Activated naive CD8-positive, alpha-beta T cell treated with anti-CD3 and anti-CD28 coated beads, Interleukin-2, amount 10 ng/mL, durations not matched to agents 7 days and 5 days (primary cell): ENCODE data around the gene FASTK. TPM values are rescaled to one million over a fixed set of nuclear protein-coding genes. Genes with fewer than 3 reads are reported as not detected.

Source experiments
- ATAC-seq: fragments of 150-1000 bp; cut with Tn5 transposase; one replicate; pipeline ENCODE4 v1.10.0; 2021; ENCODE audit warnings: low read depth, moderate library complexity
- POLR2A ChIA-PET: fragments of 350-600 bp; sonication (Branson Sonifier 250); formaldehyde crosslinking; loops from one replicate; lab custom pipeline; 2021; ENCODE audit warnings: antibody characterized with exemption; lab: Charles Lee
- DNase-seq: peaks from one replicate; pipeline ENCODE4 v3.0.0; 2021
- H3K27ac Mint-ChIP-seq: one replicate; pipeline ENCODE4 v1.8.0; 2022; ENCODE audit warnings: mild to moderate bottlenecking, mixed read lengths
- H3K27me3 Mint-ChIP-seq: one replicate; pipeline ENCODE4 v1.8.0; 2022; ENCODE audit warnings: mild to moderate bottlenecking, moderate library complexity, mixed read lengths
- H3K36me3 Mint-ChIP-seq: one replicate; pipeline ENCODE4 v1.8.0; 2021; ENCODE audit warnings: mild to moderate bottlenecking, mixed read lengths
- H3K4me1 Mint-ChIP-seq: one replicate; pipeline ENCODE4 v1.8.0; 2021; ENCODE audit warnings: mixed read lengths
- H3K4me3 Mint-ChIP-seq: one replicate; pipeline ENCODE4 v1.8.0; 2022; ENCODE audit warnings: mild to moderate bottlenecking, moderate library complexity, mixed read lengths
- H3K9me3 Mint-ChIP-seq: one replicate; pipeline ENCODE4 v1.8.0; 2021; ENCODE audit warnings: mixed read lengths
- total RNA-seq, 2 experiments: library from RNA; stranded (reverse); gene quantifications; one replicate each; pipeline ENCODE4 v1.2.3, GENCODE V29; 2021

Gene FASTK
- total RNA-seq, 2 experiments from 2014 or later = 96.5 to 100 TPM

DNA sequence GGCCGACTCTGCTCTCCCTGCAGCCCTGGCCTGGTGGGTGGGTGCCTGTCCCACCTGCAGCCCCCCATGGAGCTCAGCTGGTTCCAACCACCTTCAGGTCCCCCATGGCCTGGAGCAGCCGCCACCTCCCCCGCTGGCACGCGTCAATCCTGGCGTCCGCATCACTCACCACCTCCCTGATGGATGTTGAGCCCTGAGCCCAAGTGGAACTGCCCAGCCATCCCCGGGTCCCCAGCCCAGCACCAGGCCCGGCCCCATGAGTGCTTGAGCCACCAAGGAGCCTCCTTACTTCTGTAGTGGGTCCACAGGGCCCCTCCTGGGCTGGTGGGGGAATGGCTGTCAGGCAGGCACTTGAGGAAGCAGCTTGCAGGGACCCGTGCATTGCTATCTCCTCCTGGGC lies 20.3 kb upstream of the FASTK start:
- Mint-ChIP-seq H3K27ac (no peak overlapping the region), H3K4me1 (no peaks in the 10 kb centered on the region), H3K27me3 (no peaks in the 10 kb centered on the region), H3K36me3 (no peaks in the 10 kb centered on the region), H3K4me3 (no peak overlapping the region), H3K9me3 (no peaks in the 10 kb centered on the region)
- no peak for ATAC-seq
- POLR2A ChIA-PET = no interaction called here
- no peak for DNase-seq

- H3K4me1 Mint-ChIP-seq = no peaks in the 10 kb centered on the region
- no peak for ATAC-seq
- H3K9me3 Mint-ChIP-seq = no peaks in the 10 kb centered on the region
- no peaks in the 10 kb centered on the region for H3K36me3 Mint-ChIP-seq
- H3K27me3 Mint-ChIP-seq = no peaks in the 10 kb centered on the region
- H3K4me3 Mint-ChIP-seq = no peak overlapping the region
- H3K27ac Mint-ChIP-seq = no peak overlapping the region
- no peak for DNase-seq
- POLR2A ChIA-PET = no interaction called here
These were observed 19.0 kb upstream of the FASTK start for GRCh38 chr7:151099486-151100211.

DNA sequence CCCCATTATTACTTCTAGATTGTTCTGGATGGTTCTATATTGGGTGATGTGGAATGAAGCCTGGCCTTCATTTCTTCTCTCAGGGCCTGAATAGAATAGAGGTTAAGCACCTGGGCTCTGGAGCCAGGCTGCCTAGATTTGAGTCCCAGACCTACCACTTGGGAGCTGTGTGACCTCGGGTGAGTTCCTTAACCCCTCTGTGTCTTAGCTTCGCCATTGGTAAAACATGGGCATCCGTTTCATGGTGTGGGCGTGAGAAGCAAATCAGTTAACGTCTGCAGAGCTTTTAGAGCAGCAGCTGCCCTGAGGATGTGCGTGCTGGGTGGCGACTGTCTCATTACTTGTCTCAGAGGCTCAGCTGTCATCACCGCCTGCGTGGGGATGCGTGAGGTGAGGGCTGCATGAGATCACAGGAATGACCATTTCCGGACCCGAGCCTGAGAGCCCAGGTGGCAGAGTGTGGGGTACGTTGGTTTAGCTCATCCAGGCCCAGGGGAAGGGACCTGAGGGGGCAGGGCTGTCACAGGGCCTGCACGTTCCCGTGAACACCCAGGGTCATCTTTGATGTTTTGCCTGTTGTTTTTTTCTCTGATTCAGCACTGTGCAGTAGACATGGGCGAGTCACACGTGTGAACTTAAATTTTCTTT lies 15.3 kb upstream of the FASTK start:
- Mint-ChIP-seq H3K36me3 (no peaks in the 10 kb centered on the region), H3K27ac (no peak overlapping the region), H3K4me1 (no peaks in the 10 kb centered on the region), H3K9me3 (no peaks in the 10 kb centered on the region), H3K27me3 (no peaks in the 10 kb centered on the region), H3K4me3 (no peak overlapping the region)
- DNase-seq (no peak), ATAC-seq (no peak)
- POLR2A ChIA-PET = no interaction called here

GRCh38 chr7:151095123-151095797 lies 14.7 kb upstream of the FASTK start:
- ATAC-seq (no peak), DNase-seq (no peak)
- POLR2A ChIA-PET = no interaction called here
- Mint-ChIP-seq H3K27me3 (no peaks in the 10 kb centered on the region), H3K4me1 (no peaks in the 10 kb centered on the region), H3K9me3 (no peaks in the 10 kb centered on the region), H3K36me3 (no peaks in the 10 kb centered on the region), H3K4me3 (no peak overlapping the region), H3K27ac (no peak overlapping the region)

DNA sequence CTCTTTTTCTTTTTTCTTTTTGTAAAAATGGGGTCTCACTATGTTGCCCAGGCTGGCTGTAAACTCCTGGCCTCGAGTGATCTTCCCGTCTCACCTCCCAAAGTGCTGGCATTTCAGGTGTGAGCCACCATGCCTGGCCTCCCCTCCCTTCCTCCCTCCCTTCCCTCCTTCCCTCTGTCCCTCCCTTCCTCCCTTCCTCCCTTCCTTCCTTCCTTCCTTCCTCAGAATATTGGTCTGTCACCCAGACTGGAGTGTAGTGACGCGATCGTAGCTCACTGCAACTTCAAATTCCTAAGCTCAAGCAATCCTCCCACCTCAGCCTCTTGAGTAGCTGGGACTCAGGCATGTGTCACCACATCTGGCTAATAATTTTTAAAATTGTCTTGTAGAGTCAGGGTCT lies 14.1 kb upstream of the FASTK start:
- no peaks in the 10 kb centered on the region for H3K27me3 Mint-ChIP-seq
- H3K9me3 Mint-ChIP-seq = no peaks in the 10 kb centered on the region
- no peak overlapping the region for H3K4me3 Mint-ChIP-seq
- no peaks in the 10 kb centered on the region for H3K4me1 Mint-ChIP-seq
- no peak for ATAC-seq
- no peak overlapping the region for H3K27ac Mint-ChIP-seq
- H3K36me3 Mint-ChIP-seq = no peaks in the 10 kb centered on the region
- no peak for DNase-seq
- POLR2A ChIA-PET = no interaction called here

DNA sequence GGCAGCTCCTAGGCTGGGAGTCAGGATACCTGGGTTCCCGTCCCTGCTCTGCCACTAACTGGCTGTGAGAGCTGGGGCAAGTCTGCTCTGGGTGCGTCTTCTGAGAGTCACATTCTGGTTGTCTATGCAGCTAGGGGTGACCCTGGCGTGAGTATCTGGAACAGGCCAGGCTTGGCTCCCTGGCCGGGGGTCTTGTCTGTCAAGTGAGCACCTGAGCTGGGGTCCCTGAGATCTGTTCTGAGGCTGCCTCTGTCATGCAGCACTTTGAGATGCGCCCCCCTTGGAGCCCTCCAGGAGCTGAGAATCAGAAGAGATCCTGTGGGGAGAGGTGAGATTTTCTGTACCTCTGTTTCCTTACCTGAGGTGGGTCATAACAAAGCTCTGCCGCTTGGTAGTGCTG lies 13.1 kb upstream of the FASTK start:
- Mint-ChIP-seq H3K27ac (no peak overlapping the region), H3K9me3 (no peaks in the 10 kb centered on the region), H3K36me3 (no peaks in the 10 kb centered on the region), H3K27me3 (peaks cover under 1% of the 10 kb centered on the region), H3K4me1 (peaks cover 3% of the 10 kb centered on the region), H3K4me3 (no peak overlapping the region)
- POLR2A ChIA-PET = no interaction called here
- ATAC-seq = no peak
- peak; percentile 21 for DNase-seq

DNA sequence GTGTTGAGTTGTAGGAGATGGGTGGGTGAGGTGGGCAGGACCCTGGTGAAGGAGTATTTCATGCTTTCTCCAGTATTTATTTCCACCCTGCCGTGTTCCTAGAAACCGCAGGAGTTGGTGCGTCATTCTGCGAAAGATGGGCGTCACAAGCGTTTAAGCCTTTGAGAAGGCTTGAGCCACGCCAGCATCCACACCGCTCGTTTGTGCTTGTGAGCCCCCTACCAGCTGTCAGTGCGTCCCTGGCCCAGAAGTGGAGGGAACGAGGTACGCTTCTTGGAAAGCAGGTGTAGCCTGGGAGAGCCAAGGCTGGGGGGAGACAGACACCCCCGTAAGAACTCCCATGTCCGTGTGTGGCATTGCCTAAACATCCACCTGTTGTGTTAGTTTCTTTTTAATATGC lies 11.4 kb upstream of the FASTK start:
- POLR2A ChIA-PET = no interaction called here
- H3K27ac Mint-ChIP-seq = no peak overlapping the region
- H3K4me1 Mint-ChIP-seq = peaks cover 7% of the 10 kb centered on the region
- DNase-seq = no peak
- H3K36me3 Mint-ChIP-seq = no peaks in the 10 kb centered on the region
- ATAC-seq = no peak
- no peaks in the 10 kb centered on the region for H3K9me3 Mint-ChIP-seq
- no peak overlapping the region for H3K4me3 Mint-ChIP-seq
- peaks cover 6% of the 10 kb centered on the region for H3K27me3 Mint-ChIP-seq

- POLR2A ChIA-PET = interaction anchor here (1.5 kb wide), 1 partner anchor 11 kb away, joined by 3 read pairs; the partner anchor contains the start of gene FASTK
- peaks cover 7% of the 10 kb centered on the region for H3K4me1 Mint-ChIP-seq
- no peak for ATAC-seq
- no peak for DNase-seq
- H3K27ac Mint-ChIP-seq = no peak overlapping the region
- no peaks in the 10 kb centered on the region for H3K36me3 Mint-ChIP-seq
- H3K4me3 Mint-ChIP-seq = no peak overlapping the region
- H3K27me3 Mint-ChIP-seq = peaks cover 6% of the 10 kb centered on the region
- no peaks in the 10 kb centered on the region for H3K9me3 Mint-ChIP-seq
These were observed 10.8 kb upstream of the FASTK start for GRCh38 chr7:151091431-151091830.

GRCh38 chr7:151091003-151091402 lies 10.4 kb upstream of the FASTK start:
- peaks cover 7% of the 10 kb centered on the region for H3K4me1 Mint-ChIP-seq
- DNase-seq (no peak), ATAC-seq (no peak)
- no peak overlapping the region for H3K27ac Mint-ChIP-seq
- H3K9me3 Mint-ChIP-seq = no peaks in the 10 kb centered on the region
- H3K27me3 Mint-ChIP-seq = peaks cover 6% of the 10 kb centered on the region
- H3K4me3 Mint-ChIP-seq = no peak overlapping the region
- no peaks in the 10 kb centered on the region for H3K36me3 Mint-ChIP-seq
- POLR2A ChIA-PET = interaction anchor here (1.0 to 1.5 kb wide), 2 partner anchors 10 to 136 kb away, joined by 3 read pairs; partner anchors contain the start of genes ABCF2 and FASTK

- no peaks in the 10 kb centered on the region for H3K36me3 Mint-ChIP-seq
- H3K4me1 Mint-ChIP-seq = peaks cover 13% of the 10 kb centered on the region
- no peak overlapping the region for H3K27ac Mint-ChIP-seq
- no peaks in the 10 kb centered on the region for H3K9me3 Mint-ChIP-seq
- no peak overlapping the region for H3K4me3 Mint-ChIP-seq
- POLR2A ChIA-PET = interaction anchor here (1.0 to 1.5 kb wide), 2 partner anchors 10 to 137 kb away, joined by 3 read pairs; partner anchors contain the start of genes ABCF2 and FASTK
- ATAC-seq (no peak), DNase-seq (no peak)
- peaks cover 12% of the 10 kb centered on the region for H3K27me3 Mint-ChIP-seq
These were observed 9.5 kb upstream of the FASTK start for GRCh38 chr7:151089893-151090730.

GRCh38 chr7:151088856-151089699 lies 8.5 kb upstream of the FASTK start:
- DNase-seq = no peak
- POLR2A ChIA-PET = interaction anchor here (0.5 kb wide), 1 partner anchor 36 kb away, joined by 3 read pairs; no protein-coding TSS in a partner anchor
- Mint-ChIP-seq H3K4me3 (peak overlapping the region; percentile 35), H3K9me3 (no peaks in the 10 kb centered on the region), H3K36me3 (no peaks in the 10 kb centered on the region), H3K4me1 (peaks cover 17% of the 10 kb centered on the region), H3K27ac (peak overlapping the region; percentile 23), H3K27me3 (peaks cover 19% of the 10 kb centered on the region)
- ATAC-seq = no peak
